HepG2 (cell line): ENCODE results near the gene PAPPA2. TPM values are rescaled to one million over a fixed set of nuclear protein-coding genes. Genes with fewer than 3 reads are reported as not detected.

Source experiments
- ATAC-seq: fragments of 200-7000 bp; cut with Tn5 transposase; 3 replicates; pipeline ENCODE4 v1.9.1; 2020; ENCODE audit warnings: mild to moderate bottlenecking, moderate library complexity
- BruUV-seq: library from RNA; stranded (reverse); fragments of 400-500 nt; replicated peaks from 2 replicates; lab custom pipeline; 2021; lab: Mats Ljungman, UMichigan
- CTCF ChIA-PET: fragments of 300-600 bp; formaldehyde crosslinking; extraction: SDS; loops from one replicate; lab custom pipeline; 2021; ENCODE audit warnings: low total read pairs, inconsistent platforms, low intra/inter-chr PET ratio; lab: Yijun Ruan, JAX
- POLR2A ChIA-PET: fragments of 350-600 bp; sonication (Branson Sonifier 250); formaldehyde crosslinking; loops from one replicate; lab custom pipeline; 2020; ENCODE audit warnings: antibody characterized with exemption, inconsistent platforms; lab: Yijun Ruan, JAX
- DNase-seq: peaks from one replicate; pipeline ENCODE4 v3.0.0-alpha.2; 2015; ENCODE audit warnings: low spot score
- FAIRE-seq: peaks from 3 replicates; lab custom pipeline; 2011; peaks lifted over from hg19 to GRCh38; lab: Jason Lieb, UNC
- H2AFZ ChIP-seq: one replicate; pipeline ENCODE4 v1.6.1; 2011; ENCODE audit warnings: low read length, inconsistent platforms
- H3K27ac ChIP-seq: fragments of 300-600 bp; 3 replicates; pipeline ENCODE4 v1.8.0; 2011; ENCODE audit warnings: mixed run types, mild to moderate bottlenecking, mixed read lengths, low read length, inconsistent platforms; ENCODE audit not compliant: insufficient read depth; ENCODE audit errors: extremely low read length
- H3K27me3 ChIP-seq, 2 experiments: fragments of 200-600 bp in 1 of 2; 2 replicates in 1 of 2; 3 replicates in 1 of 2; pipeline versions ENCODE4 v1.6.0 to v1.8.0; 2011; ENCODE audit warnings: low read length in 2 of 2, mild to moderate bottlenecking in 2 of 2, moderate library complexity in 2 of 2, inconsistent platforms in 1 of 2; ENCODE audit not compliant: insufficient read depth in 2 of 2, control insufficient read depth in 1 of 2
- H3K36me3 ChIP-seq, 2 experiments: fragments of 200-600 bp in 1 of 2; replicated peaks in 1 of 2; 2 replicates in 1 of 2; 3 replicates in 1 of 2; pipeline versions ENCODE4 v1.5.1 to v1.8.0; 2011; ENCODE audit warnings: low read length in 2 of 2, inconsistent platforms in 1 of 2; ENCODE audit not compliant: insufficient read depth in 2 of 2, control insufficient read depth in 1 of 2
- H3K4me1 ChIP-seq: 2 replicates; pipeline ENCODE4 v1.5.1; 2012; ENCODE audit warnings: low read length, inconsistent platforms; ENCODE audit not compliant: insufficient read depth
- H3K4me2 ChIP-seq: 2 replicates; pipeline ENCODE4 v1.6.0; 2011; ENCODE audit warnings: low read depth, low read length, inconsistent platforms
- H3K4me3 ChIP-seq, 3 experiments: fragments of 200-600 bp in 1 of 3; sonication (generic), shearing (Covaris generic) in 1 of 3; replicated peaks in 1 of 3; 2 replicates each; pipeline ENCODE4 v1.5.1; 2011 to 2016; ENCODE audit warnings: low read length in 3 of 3, inconsistent platforms in 2 of 3, low read depth in 2 of 3, mild to moderate bottlenecking in 2 of 3, control low read depth in 1 of 3, mixed read lengths in 1 of 3; ENCODE audit not compliant: insufficient read depth in 1 of 3
- H3K79me2 ChIP-seq: one replicate; pipeline ENCODE4 v1.6.1; 2011; ENCODE audit warnings: low read length, inconsistent platforms; ENCODE audit not compliant: insufficient read depth
- H3K9ac ChIP-seq: 2 replicates; pipeline ENCODE4 v1.6.0; 2011; ENCODE audit warnings: mild to moderate bottlenecking, low read depth, low read length, inconsistent platforms; ENCODE audit not compliant: insufficient read depth
- H3K9me3 ChIP-seq: 2 replicates; pipeline ENCODE4 v1.5.1; 2012; ENCODE audit warnings: mild to moderate bottlenecking, low read length
- H4K20me1 ChIP-seq: 2 replicates; pipeline ENCODE4 v1.6.0; 2011; ENCODE audit warnings: inconsistent platforms, mild to moderate bottlenecking, low read length, moderate library complexity; ENCODE audit not compliant: insufficient read depth
- ATF3 ChIP-seq: sonication (generic); formaldehyde crosslinking; IDR thresholded peaks from 2 replicates; pipeline ENCODE4 v1.4.0; 2020; ENCODE audit warnings: missing genetic modification reagents
- CBX1 ChIP-seq: IDR thresholded peaks from one replicate; pipeline ENCODE4 v1.6.1; 2016; ENCODE audit warnings: antibody characterized with exemption, low read depth
- CBX2 ChIP-seq, 2 experiments: fragments of 200-600 bp in 1 of 2; sonication (generic); formaldehyde crosslinking in 1 of 2; IDR thresholded peaks; 2 replicates each; pipeline versions ENCODE4 v1.7.0 to v1.8.1; 2018 to 2022; ENCODE audit warnings: low read depth in 2 of 2, low read length in 1 of 2, mild to moderate bottlenecking in 1 of 2, missing genetic modification reagents in 1 of 2
- RBM39 ChIP-seq: fragments of 200-400 bp; formaldehyde crosslinking; IDR thresholded peaks from one replicate; pipeline ENCODE4 v1.6.1; 2018; ENCODE audit warnings: antibody characterized with exemption, mild to moderate bottlenecking, low read depth, low read length; ENCODE audit not compliant: poor library complexity, severe bottlenecking
- SMAD9 ChIP-seq: sonication (generic); formaldehyde crosslinking; IDR thresholded peaks from 2 replicates; pipeline ENCODE4 v1.5.1; 2020; ENCODE audit warnings: mild to moderate bottlenecking, missing genetic modification reagents
- TAF1 ChIP-seq: sonication (generic); formaldehyde crosslinking; IDR thresholded peaks from 2 replicates; pipeline ENCODE4 v1.4.0; 2020; ENCODE audit warnings: missing genetic modification reagents
- ZFP62 ChIP-seq: sonication (generic); formaldehyde crosslinking; IDR thresholded peaks from 2 replicates; pipeline ENCODE4 v1.4.0; 2020; ENCODE audit warnings: missing genetic modification reagents
- ZNF550 ChIP-seq: sonication (generic); formaldehyde crosslinking; IDR thresholded peaks from 2 replicates; pipeline ENCODE4 v1.4.0; 2020; ENCODE audit warnings: mild to moderate bottlenecking, missing genetic modification reagents, borderline replicate concordance
- ZNF556 ChIP-seq: sonication (generic); formaldehyde crosslinking; IDR thresholded peaks from 2 replicates; pipeline ENCODE4 v1.4.0; 2020; ENCODE audit warnings: mild to moderate bottlenecking, missing genetic modification reagents, borderline replicate concordance
- ZNF564 ChIP-seq: sonication (generic); formaldehyde crosslinking; IDR thresholded peaks from 2 replicates; pipeline ENCODE4 v1.8.1; 2023; ENCODE audit warnings: mild to moderate bottlenecking, missing genetic modification reagents
- ZNF615 ChIP-seq: sonication (generic); formaldehyde crosslinking; IDR thresholded peaks from 2 replicates; pipeline ENCODE4 v1.5.0; 2020; ENCODE audit warnings: mild to moderate bottlenecking, missing genetic modification reagents, borderline replicate concordance
- ZNF687 ChIP-seq: sonication (generic); formaldehyde crosslinking; IDR thresholded peaks from 2 replicates; pipeline ENCODE4 v1.5.1; 2020; ENCODE audit warnings: mild to moderate bottlenecking, missing genetic modification reagents, moderate library complexity
- ZNF776 ChIP-seq: sonication (generic); formaldehyde crosslinking; IDR thresholded peaks from 2 replicates; pipeline ENCODE4 v1.4.0; 2020; ENCODE audit warnings: mild to moderate bottlenecking, missing genetic modification reagents
- WGBS: methylation state at CpG from one replicate; pipeline ENCODE4 v1.1.6; 2017; ENCODE audit warnings: low lambda C conversion rate; 5-methylcytosine and 5-hydroxymethylcytosine counted together
- in situ Hi-C: cut with HindIII; loops from 2 replicates; pipeline ENCODE4 v1.10.0; 2017; ENCODE audit warnings: low pct_unique_long_range_greater_than_20kb; ENCODE audit not compliant: extremely low pct_ligation_motif_present
- intact Hi-C: fragments of 100-400 bp; cut with micrococcal nuclease; formaldehyde crosslinking; loops from one replicate; pipeline ENCODE4 v1.10.0; 2022; ENCODE audit not compliant: unreplicated experiment
- polyA plus RNA-seq, 8 experiments: library from polyadenylated mRNA; depleted of rRNA in 3 of 8; stranded (reverse) in 7 of 8; unstranded in 1 of 8; fragments of >200 nt; fragmentation: Illumina TruSeq in 4 of 8; extraction: Trizol in 4 of 8; gene quantifications; 2 replicates each; pipeline versions ENCODE4 v1.2.1 to v1.2.3, GENCODE V29; 2011 to 2016; ENCODE audit warnings: low read depth in 4 of 8, missing spikeins in 1 of 8, mixed read lengths in 1 of 8; ENCODE audit not compliant: insufficient read depth in 1 of 8
- total RNA-seq, 5 experiments: library from RNA; depleted of rRNA; stranded (reverse); fragments of >200 nt; fragmentation: Illumina TruSeq; extraction: Trizol; gene quantifications; 2 replicates each; pipeline ENCODE4 v1.2.3, GENCODE V29; 2016; ENCODE audit warnings: low read depth in 1 of 5
- TF ChIP-seq, protein P1 (sequence below): sonication (generic); formaldehyde crosslinking; IDR thresholded peaks from 2 replicates; pipeline ENCODE4 v1.5.1; 2020; ENCODE audit warnings: mild to moderate bottlenecking, missing genetic modification reagents, borderline replicate concordance

PAPPA2 gene
- total and polyA plus RNA-seq, 2 of the 13 experiments (the other 11 are each of a cell fraction or from before 2014, with no cell fraction given) = 0.01 TPM; not detected in 1

DNA sequence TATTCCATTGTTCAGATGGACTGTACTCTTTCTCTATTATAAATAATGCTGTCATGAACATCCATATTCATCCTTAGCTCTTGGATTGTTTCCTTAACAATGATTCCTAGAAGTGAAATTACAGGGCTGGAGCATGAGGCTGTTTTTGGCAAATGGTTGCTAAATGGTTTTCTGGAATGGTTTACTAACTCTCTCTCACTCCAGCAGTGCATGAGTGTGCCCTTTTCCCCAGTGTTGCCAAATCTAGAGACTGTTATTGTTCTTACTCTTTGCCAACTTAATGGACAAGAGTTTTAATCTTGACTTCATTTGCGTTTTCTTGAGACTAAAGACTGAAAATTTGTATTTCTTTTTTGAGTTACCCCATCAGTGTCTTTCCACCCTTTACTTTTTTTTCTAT lies 113.0 kb downstream of the PAPPA2 start:
- in situ Hi-C loops = no loop called here
- no peaks in the 10 kb centered on the region for H3K9me3 ChIP-seq
- no peaks in the 10 kb centered on the region for H4K20me1 ChIP-seq
- no peaks in the 10 kb centered on the region for H3K36me3 ChIP-seq
- no peaks in the 10 kb centered on the region for H3K79me2 ChIP-seq
- TF ChIP-seq ZNF550 (CRISPR knock-in tag) (no peak), SMAD9 (CRISPR knock-in tag) (no peak), ZFP62 (CRISPR knock-in tag) (no peak), ZNF564 (CRISPR knock-in tag) (no peak), ZNF556 (CRISPR knock-in tag) (no peak), TAF1 (CRISPR knock-in tag) (no peak), CBX1 (no peak), ZNF687 (CRISPR knock-in tag) (no peak), ZNF776 (CRISPR knock-in tag) (no peak), ZNF615 (CRISPR knock-in tag) (no peak), RBM39 (no peak), CBX2 (IDR thresholded peaks at IDR 0.05; ENCODE audit: low read depth, low read length) (no peak), CBX2 (CRISPR knock-in tag; IDR thresholded peaks at IDR 0.05; ENCODE audit: low read depth) (no peak), ATF3 (CRISPR knock-in tag) (no peak)
- TF ChIP-seq, protein P1, sequence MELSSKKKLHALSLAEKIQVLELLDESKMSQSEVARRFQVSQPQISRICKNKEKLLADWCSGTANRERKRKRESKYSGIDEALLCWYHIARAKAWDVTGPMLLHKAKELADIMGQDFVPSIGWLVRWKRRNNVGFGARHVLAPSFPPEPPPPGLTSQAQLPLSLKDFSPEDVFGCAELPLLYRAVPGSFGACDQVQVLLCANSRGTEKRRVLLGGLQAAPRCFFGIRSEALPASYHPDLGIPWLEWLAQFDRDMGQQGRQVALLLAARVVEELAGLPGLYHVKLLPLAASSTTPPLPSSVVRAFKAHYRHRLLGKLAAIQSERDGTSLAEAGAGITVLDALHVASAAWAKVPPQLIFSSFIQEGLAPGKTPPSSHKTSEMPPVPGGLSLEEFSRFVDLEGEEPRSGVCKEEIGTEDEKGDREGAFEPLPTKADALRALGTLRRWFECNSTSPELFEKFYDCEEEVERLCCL (CRISPR knock-in tag) = no peak
- TF ChIP-seq, all 625 proteins: peak for 0
- H3K27me3 ChIP-seq = no peaks in the 10 kb centered on the region
- no peak overlapping the region for H3K4me3 ChIP-seq
- no peaks in the 10 kb centered on the region for H3K4me1 ChIP-seq
- no TSS peak for BruUV-seq
- no peak overlapping the region for H2AFZ ChIP-seq
- WGBS = 4% methylated on average over 1 of the region's 1 CpG
- POLR2A ChIA-PET = no interaction called here
- DNase-seq (no peak), ATAC-seq (no peak), FAIRE-seq (no peak)
- intact Hi-C loops = no loop called here
- no peak overlapping the region for H3K27ac ChIP-seq
- CTCF ChIA-PET = no interaction called here
- H3K9ac ChIP-seq = no peak overlapping the region
- no peak overlapping the region for H3K4me2 ChIP-seq
